G401 (cell line): ENCODE data around the gene RELT. TPM values are rescaled to one million over a fixed set of nuclear protein-coding genes. Genes with fewer than 3 reads are reported as not detected.

Source experiments
- DNase-seq: peaks from one replicate; pipeline ENCODE4 v3.0.0-alpha.2; 2015; ENCODE audit warnings: low spot score
- in situ Hi-C: cut with HindIII; loops from 2 replicates; pipeline ENCODE4 v1.10.0; 2016; ENCODE audit warnings: low sequenced_read_pairs, mixed read lengths
- total RNA-seq: library from RNA; depleted of rRNA; stranded (reverse); fragments of >200 nt; shearing (Covaris generic); gene quantifications from 2 replicates; pipeline ENCODE4 v1.2.3, GENCODE V29; 2014; rRNA removed

The RELT gene
- total RNA-seq, result 6.2 and 6.7 TPM in 2 replicates

DNA sequence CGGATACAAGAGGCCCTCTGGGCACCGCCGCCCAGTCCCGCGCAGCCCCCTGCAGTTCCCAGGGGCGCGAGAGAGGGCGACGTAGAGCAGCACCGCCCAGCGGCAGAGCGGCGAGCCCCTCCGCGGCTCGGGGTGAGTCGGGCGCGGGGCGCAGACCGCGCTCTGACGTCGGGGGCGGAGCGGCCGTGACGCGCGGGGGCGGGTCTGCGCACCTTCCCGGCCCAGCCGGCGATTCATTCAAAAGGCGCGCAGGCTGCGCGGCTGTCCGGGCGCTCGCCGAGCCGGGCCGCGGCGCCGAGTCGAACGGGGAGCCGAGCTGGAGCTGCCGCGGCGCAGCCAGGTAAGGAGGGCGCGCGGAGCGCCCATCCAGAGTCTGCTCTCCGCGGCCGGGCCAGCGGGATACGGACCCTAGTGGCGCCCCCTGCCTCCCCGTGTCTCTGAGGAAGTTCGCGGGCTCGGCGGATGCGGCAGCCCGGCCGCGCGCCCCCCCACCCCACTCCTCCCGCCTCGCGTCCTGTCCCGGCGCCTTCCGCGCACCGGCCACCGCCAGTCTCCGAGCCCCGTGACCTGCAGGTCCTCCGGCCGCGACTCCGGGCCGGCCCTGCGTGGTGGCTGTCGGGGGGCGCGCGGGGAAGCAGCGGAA, at the start of gene RELT:
RELT (plus strand) TSS at position 240 of the 643 bp plus-strand sequence. CDS start 12,738 bp downstream, outside the sequence.
- peak; percentile 81 for DNase-seq
- in situ Hi-C loops, result no loop called here

DNA sequence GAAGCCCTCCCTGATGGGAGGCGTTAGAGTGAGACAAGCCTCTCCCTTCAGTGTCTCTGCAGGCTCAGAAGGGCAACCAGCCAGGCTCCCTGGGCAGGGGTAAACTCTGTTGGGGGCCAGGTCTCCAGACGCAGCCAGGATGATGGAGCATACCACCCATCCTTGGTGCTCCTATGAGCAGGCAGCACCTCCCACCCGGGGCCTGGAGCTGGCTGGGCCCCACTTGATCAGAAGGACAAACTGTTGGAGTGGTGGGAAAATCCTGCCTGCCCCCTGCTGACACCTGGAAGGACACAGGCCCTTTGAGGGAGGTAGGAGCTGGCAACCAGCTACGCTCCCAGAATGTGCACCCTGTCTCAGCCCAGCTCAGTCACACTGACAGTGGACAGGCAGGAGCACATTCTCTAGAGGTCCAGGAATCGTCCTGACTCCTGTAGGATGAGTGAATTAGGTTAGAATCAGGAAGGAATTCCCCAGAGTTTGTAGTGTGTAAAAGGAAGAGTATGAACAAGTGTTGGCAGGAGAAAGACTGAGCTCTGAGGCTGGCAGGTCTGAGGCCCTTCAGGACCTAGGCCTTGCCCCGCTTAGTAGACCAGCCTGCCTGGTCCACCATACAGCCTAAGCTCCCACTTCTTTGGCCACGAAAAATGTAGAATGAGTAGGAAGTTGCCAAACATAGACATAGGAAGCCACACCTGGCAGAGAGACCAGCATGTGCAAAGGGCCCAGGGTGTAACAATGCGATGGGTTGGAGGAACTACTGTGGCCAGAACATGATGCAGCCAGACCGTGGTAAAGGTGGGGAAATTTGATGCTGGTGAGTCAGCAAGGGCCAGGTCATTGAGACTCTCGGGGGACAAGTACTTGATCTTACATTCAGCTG, 49.0 kb upstream of the RELT start:
- DNase-seq, result no peak

GRCh38 chr11:73327812-73328364, 48.3 kb upstream of the RELT start:
- DNase-seq, result no peak
- in situ Hi-C loops, result no loop called here

More for the DNA sequence above, 49.0 kb upstream of the RELT start:
- in situ Hi-C loops, result no loop called here

- in situ Hi-C loops, result no loop called here
- DNase-seq, result no peak
Observed at GRCh38 chr11:73330569-73331093, 45.6 kb upstream of the RELT start.

GRCh38 chr11:73331138-73331916, 44.9 kb upstream of the RELT start:
- in situ Hi-C loops, result no loop called here
- no peak for DNase-seq

DNA sequence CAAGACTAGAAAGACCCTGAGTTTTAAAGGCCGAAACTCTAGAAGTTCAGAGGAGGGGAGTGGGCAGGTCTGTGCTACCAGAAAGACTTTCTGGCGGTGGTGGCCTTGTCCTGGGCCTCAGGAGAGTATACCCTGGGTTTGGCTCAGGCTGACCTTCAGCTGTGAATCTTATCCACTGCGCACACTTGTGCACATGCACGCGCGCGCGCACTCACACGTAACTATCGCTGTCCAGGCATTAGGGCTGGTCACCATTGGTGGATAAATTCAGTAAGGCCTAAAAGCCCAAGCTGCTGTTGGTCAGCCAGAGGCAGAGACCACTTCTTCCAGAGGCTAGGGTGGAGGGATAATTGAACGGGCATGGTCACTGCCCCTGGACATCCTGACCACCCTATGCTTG, 43.0 kb upstream of the RELT start:
- in situ Hi-C loops, result no loop called here
- no peak for DNase-seq

DNA sequence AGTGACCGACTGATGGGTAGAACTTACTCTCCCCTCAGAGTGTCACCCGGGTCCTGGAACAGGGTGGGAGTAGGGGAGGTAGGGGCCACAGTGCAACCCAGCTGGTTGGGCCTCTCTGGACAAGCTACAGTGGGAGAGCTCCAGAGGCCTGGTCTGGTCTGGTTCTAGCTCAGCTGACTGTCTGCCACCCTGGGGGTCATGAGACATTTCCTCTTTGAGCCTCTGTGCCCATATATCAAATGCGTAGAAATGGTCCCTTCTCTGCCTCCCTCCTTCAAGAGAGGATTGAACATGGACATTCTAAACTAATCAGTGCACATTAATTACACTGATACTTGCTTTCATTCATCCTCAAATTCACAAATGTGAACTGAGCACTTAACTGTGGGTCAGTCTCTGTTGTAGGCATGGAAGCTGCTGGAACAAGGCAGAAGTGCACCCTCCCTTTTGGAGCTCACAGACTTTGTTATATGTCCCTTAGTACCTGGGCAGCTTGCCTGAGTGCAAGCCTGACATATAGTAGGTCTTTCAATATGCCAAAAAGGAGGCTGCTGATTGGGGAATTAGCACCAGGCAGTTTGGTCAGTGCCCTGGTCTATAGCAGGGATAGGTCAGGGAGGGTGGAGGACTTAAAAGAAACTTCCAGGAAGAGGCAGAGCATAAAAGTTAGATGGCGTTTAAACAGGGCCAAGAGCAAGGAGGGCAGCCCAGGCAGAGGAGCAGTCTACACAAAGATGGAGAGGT, 42.4 kb upstream of the RELT start:
- in situ Hi-C loops, result no loop called here
- no peak for DNase-seq

DNA sequence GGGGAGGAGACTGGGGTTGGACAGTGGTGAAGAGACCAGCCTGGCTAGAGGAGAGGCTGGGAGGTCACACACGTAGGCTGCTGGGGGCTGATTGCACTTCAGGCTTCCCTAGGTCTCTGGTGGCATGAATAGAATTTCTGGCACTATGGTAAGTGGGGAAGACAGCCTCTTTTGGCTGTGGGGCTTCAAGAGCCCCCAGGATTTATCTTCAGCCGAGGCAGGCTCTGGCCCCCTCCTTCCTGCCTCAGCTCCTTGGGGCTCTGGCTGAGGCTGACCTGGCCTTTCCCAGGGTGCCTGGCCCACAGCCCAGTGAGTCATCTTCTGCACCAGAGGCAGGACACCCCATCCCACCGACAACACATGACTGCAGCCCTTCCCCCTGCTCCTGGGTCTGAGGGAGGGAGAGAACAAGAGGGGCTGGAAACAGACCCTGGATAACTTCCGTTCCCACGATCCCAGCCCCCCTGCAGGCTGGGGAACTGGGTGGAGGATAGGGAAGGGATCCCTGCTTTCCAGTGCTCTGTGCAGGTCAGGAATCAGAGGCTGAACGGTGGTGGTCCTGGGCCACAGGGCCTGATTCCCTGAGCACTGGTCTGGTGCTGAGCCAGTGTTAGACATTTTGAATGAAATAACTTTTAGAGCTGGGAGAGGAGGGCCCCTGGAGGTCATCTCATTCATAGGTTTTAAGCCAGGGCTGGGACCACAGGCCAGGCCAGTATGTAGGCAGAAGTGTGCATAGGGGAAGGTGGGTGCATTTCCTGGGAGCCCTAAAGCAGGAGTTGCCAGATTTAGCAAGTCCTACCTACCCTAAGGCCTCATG, 41.6 kb upstream of the RELT start:
- in situ Hi-C loops, result no loop called here
- DNase-seq, result no peak

- in situ Hi-C loops, result no loop called here
Observed at GRCh38 chr11:73335204-73335923, 40.8 kb upstream of the RELT start.

GRCh38 chr11:73337846-73338245, 38.4 kb upstream of the RELT start:
- no peak for DNase-seq
- in situ Hi-C loops, result no loop called here

More at GRCh38 chr11:73335204-73335923, 40.8 kb upstream of the RELT start:
- peak; percentile 85 for DNase-seq

DNA sequence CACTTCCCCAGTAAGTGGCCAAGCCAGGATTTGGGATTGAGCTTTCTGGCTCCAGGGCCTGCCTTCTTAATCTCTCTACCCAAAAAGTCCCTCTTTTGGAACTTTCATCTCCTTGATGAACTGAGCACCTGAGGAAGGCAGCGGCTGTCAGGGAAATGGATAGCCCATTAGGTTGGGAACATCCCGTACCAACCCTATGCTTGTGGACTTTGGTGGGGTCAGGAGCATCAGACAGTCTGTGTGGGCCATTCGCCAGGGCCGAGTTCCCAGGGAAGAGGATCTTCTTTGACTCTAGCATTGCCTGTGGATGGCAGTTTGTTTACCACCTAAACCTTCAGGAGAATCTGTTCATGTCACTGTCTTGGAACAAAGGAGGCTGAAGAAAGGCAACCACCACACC, 37.9 kb upstream of the RELT start:
- no peak for DNase-seq
- in situ Hi-C loops, result no loop called here

- in situ Hi-C loops, result no loop called here
- no peak for DNase-seq
Observed at GRCh38 chr11:73340164-73340563, 36.0 kb upstream of the RELT start.

GRCh38 chr11:73342633-73343032, 33.6 kb upstream of the RELT start:
- peak; percentile 62 for DNase-seq
- in situ Hi-C loops, result no loop called here

DNA sequence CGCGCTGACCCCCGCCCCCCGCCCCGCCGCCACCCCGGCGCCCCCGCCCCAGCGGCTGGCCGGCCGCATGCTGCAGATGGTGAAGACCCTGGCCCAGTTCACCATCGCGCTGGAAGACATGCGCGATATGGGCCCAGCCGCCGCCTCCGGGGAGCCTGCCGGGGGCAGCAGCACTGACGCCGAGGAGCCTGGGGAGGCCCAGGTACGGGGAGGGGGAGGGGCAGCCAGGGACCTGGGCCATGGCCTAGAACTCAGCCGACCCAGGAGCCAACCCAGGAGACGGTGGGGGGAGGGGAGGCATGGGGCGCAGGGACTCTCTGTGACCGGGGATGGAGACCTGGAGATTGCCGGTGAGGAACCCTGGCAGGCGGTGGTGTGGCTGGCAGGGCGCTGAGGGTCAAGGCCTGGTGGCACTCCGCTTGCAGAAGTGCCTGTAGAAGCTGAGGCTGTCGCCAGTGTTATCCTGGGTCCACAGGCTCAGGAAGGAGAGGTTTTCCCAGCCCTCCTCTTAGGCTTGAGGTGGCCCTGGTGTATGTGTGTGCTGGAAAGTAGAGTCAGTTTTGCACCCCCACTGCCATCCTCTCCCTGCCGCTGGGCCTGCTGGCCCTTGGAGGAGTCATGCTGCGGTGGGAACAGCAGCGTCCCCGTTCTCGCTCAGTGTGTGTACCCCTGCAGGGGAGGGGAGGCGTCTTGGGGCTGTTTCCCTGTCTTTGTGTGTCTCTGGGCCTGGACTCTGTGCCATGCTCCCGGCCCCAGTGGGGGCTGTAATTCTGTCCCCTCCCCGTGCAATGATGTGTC, 32.9 kb upstream of the RELT start:
- peak; percentile 57 for DNase-seq
- in situ Hi-C loops, result no loop called here

DNA sequence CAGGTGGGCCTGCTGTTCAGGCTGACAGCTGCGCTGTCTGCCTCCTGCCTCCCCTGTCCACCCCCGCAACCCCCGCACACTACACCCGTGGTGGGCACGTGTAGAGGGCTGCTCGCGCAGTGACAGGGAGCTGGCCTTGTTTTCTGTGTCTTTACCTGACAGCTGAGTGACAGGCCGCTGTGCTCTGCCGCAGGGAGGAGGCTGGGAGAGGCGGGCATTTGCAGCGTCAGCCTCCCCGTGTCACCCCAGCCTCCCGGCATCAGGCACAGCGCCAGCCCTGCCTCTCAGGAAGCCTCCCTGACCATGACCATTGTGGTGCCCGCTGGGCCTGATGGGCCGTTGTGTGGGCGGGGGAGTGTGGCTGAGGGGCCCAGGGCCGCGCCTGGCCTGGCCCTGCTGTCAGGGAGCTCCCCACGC, 32.0 kb upstream of the RELT start:
- DNase-seq, result peak; percentile 79
- in situ Hi-C loops, result no loop called here

- DNase-seq, result peak; percentile 76
- in situ Hi-C loops, result no loop called here
Observed at GRCh38 chr11:73345481-73346160, 30.6 kb upstream of the RELT start.
